T-helper 2 cell treated with Interferon-gamma antibody and Interleukin-4, amounts not matched to agents 5 μg/mL and 100 μg/mL, for 36 hours (primary cell): Measurements from ENCODE around the gene TNFRSF13B.
"Not testable (repeated sequence)": the region's sequence is repeated elsewhere in the genome, so short reads cannot be mapped to it uniquely, and the experiment has no call there.

Source experiments
- DNase-seq: peaks from one replicate; pipeline ENCODE4 v3.0.0; 2021; ENCODE audit warnings: low spot score
- H3K27ac Mint-ChIP-seq: one replicate; pipeline ENCODE4 v1.8.0; 2021; ENCODE audit warnings: mild to moderate bottlenecking, mixed read lengths
- H3K27me3 Mint-ChIP-seq: one replicate; pipeline ENCODE4 v1.8.0; 2021; ENCODE audit warnings: low read depth, mixed read lengths
- H3K36me3 Mint-ChIP-seq: one replicate; pipeline ENCODE4 v1.8.0; 2021; ENCODE audit warnings: low read depth, mixed read lengths
- H3K4me1 Mint-ChIP-seq: one replicate; pipeline ENCODE4 v1.8.0; 2021; ENCODE audit warnings: low read depth, mixed read lengths
- H3K4me3 Mint-ChIP-seq: one replicate; pipeline ENCODE4 v1.8.0; 2022; ENCODE audit warnings: mild to moderate bottlenecking, moderate library complexity, mixed read lengths
- H3K9me3 Mint-ChIP-seq: one replicate; pipeline ENCODE4 v1.8.0; 2021; ENCODE audit warnings: mixed read lengths

TNFRSF13B gene

GRCh38 chr17:17011043-17011907 lies 39.4 kb upstream of the TNFRSF13B start:
- not testable (repeated sequence) for H3K4me1 Mint-ChIP-seq, DNase-seq, H3K9me3 Mint-ChIP-seq, H3K27me3 Mint-ChIP-seq, H3K4me3 Mint-ChIP-seq, H3K27ac Mint-ChIP-seq, H3K36me3 Mint-ChIP-seq

- not testable (repeated sequence) for H3K4me3 Mint-ChIP-seq, H3K27me3 Mint-ChIP-seq, H3K27ac Mint-ChIP-seq, H3K9me3 Mint-ChIP-seq, DNase-seq, H3K36me3 Mint-ChIP-seq, H3K4me1 Mint-ChIP-seq
These were observed 38.7 kb upstream of the TNFRSF13B start for GRCh38 chr17:17010545-17011034.

- not testable (repeated sequence) for H3K9me3 Mint-ChIP-seq, H3K4me1 Mint-ChIP-seq, DNase-seq, H3K4me3 Mint-ChIP-seq, H3K27me3 Mint-ChIP-seq, H3K36me3 Mint-ChIP-seq, H3K27ac Mint-ChIP-seq
These were observed 38.1 kb upstream of the TNFRSF13B start for GRCh38 chr17:17009972-17010371.

- not testable (repeated sequence) for H3K4me1 Mint-ChIP-seq, H3K9me3 Mint-ChIP-seq, H3K27me3 Mint-ChIP-seq, DNase-seq, H3K36me3 Mint-ChIP-seq, H3K27ac Mint-ChIP-seq, H3K4me3 Mint-ChIP-seq
These were observed 36.9 kb upstream of the TNFRSF13B start for GRCh38 chr17:17008621-17009397.

- not testable (repeated sequence) for H3K4me3 Mint-ChIP-seq, H3K4me1 Mint-ChIP-seq, DNase-seq, H3K9me3 Mint-ChIP-seq, H3K27me3 Mint-ChIP-seq, H3K36me3 Mint-ChIP-seq, H3K27ac Mint-ChIP-seq
These were observed 36.0 kb upstream of the TNFRSF13B start for GRCh38 chr17:17007891-17008290.

- H3K27ac Mint-ChIP-seq, DNase-seq, H3K27me3 Mint-ChIP-seq, H3K4me1 Mint-ChIP-seq, H3K36me3 Mint-ChIP-seq, H3K9me3 Mint-ChIP-seq, H3K4me3 Mint-ChIP-seq: not testable (repeated sequence)
These were observed 33.2 kb upstream of the TNFRSF13B start for GRCh38 chr17:17004997-17005614.

GRCh38 chr17:17004251-17004996 lies 32.5 kb upstream of the TNFRSF13B start:
- Mint-ChIP-seq H3K36me3 (no peaks in the 10 kb centered on the region), H3K9me3 (no peaks in the 10 kb centered on the region), H3K27ac (no peak overlapping the region), H3K27me3 (peaks cover 6% of the 10 kb centered on the region), H3K4me1 (peaks cover 1% of the 10 kb centered on the region), H3K4me3 (no peak overlapping the region)
- no peak for DNase-seq

- H3K27ac Mint-ChIP-seq, H3K27me3 Mint-ChIP-seq, H3K4me3 Mint-ChIP-seq, H3K4me1 Mint-ChIP-seq, H3K36me3 Mint-ChIP-seq, DNase-seq, H3K9me3 Mint-ChIP-seq: not testable (repeated sequence)
These were observed 31.1 kb upstream of the TNFRSF13B start for GRCh38 chr17:17002731-17003715.

GRCh38 chr17:17001874-17002520 lies 30.1 kb upstream of the TNFRSF13B start:
- Mint-ChIP-seq H3K27me3 (peaks cover 6% of the 10 kb centered on the region), H3K27ac (no peak overlapping the region), H3K4me3 (no peak overlapping the region), H3K4me1 (peaks cover 1% of the 10 kb centered on the region), H3K9me3 (no peaks in the 10 kb centered on the region), H3K36me3 (no peaks in the 10 kb centered on the region)
- peak; percentile 62 for DNase-seq

- H3K27ac Mint-ChIP-seq = no peak overlapping the region
- peaks cover 6% of the 10 kb centered on the region for H3K27me3 Mint-ChIP-seq
These were observed 29.3 kb upstream of the TNFRSF13B start for GRCh38 chr17:17001076-17001777.

GRCh38 chr17:16999931-17000625 lies 28.2 kb upstream of the TNFRSF13B start:
- Mint-ChIP-seq H3K4me3 (no peak overlapping the region), H3K27ac (no peak overlapping the region), H3K4me1 (peaks cover 1% of the 10 kb centered on the region), H3K9me3 (no peaks in the 10 kb centered on the region), H3K27me3 (peaks cover 6% of the 10 kb centered on the region), H3K36me3 (no peaks in the 10 kb centered on the region)
- no peak for DNase-seq

More at GRCh38 chr17:17001076-17001777, 29.3 kb upstream of the TNFRSF13B start:
- Mint-ChIP-seq H3K9me3 (no peaks in the 10 kb centered on the region), H3K36me3 (no peaks in the 10 kb centered on the region), H3K4me3 (no peak overlapping the region), H3K4me1 (peaks cover 1% of the 10 kb centered on the region)
- no peak for DNase-seq
